ENCODE measurements around the gene PLD2. TPM values are rescaled to one million over a fixed set of nuclear protein-coding genes. Genes with fewer than 3 reads are reported as not detected.

Gene PLD2
- total RNA-seq, 1 donor from 2014 or later, result 20.0 TPM

GRCh38 chr17:4842376-4842775 is 35.4 kb downstream of the PLD2 start:
- Histone ChIP-seq H3K4me3 (ENCODE audit: low read depth, low read length) (no peak overlapping the region), H3K27me3 (ENCODE audit: control insufficient read depth, insufficient read depth, low read length) (no peaks in the 10 kb centered on the region), H3K36me3 (ENCODE audit: control insufficient read depth, insufficient read depth, low read length) (peaks cover 7% of the 10 kb centered on the region)
- FAIRE-seq (no peak), DNase-seq (ENCODE audit: low read depth) (no peak)
- TF ChIP-seq CTCF (IDR thresholded peaks at IDR 0.05; ENCODE audit: insufficient read depth, low read length, severe bottlenecking), result no peak

GRCh38 chr17:4843321-4844000 is 36.5 kb downstream of the PLD2 start:
- Histone ChIP-seq H3K27me3 (ENCODE audit: control insufficient read depth, insufficient read depth, low read length) (no peaks in the 10 kb centered on the region), H3K36me3 (ENCODE audit: control insufficient read depth, insufficient read depth, low read length) (peaks cover 5% of the 10 kb centered on the region), H3K4me3 (ENCODE audit: low read depth, low read length) (no peak overlapping the region)
- FAIRE-seq, result no peak
- no peak for TF ChIP-seq CTCF (IDR thresholded peaks at IDR 0.05; ENCODE audit: insufficient read depth, low read length, severe bottlenecking)
- DNase-seq (ENCODE audit: low read depth), result no peak

GRCh38 chr17:4845118-4845517 is 38.2 kb downstream of the PLD2 start:
- Histone ChIP-seq H3K36me3 (ENCODE audit: control insufficient read depth, insufficient read depth, low read length) (peaks cover 5% of the 10 kb centered on the region), H3K4me3 (ENCODE audit: low read depth, low read length) (no peak overlapping the region), H3K27me3 (ENCODE audit: control insufficient read depth, insufficient read depth, low read length) (no peaks in the 10 kb centered on the region)
- TF ChIP-seq CTCF (IDR thresholded peaks at IDR 0.05; ENCODE audit: insufficient read depth, low read length, severe bottlenecking), result no peak
- FAIRE-seq (no peak), DNase-seq (ENCODE audit: low read depth) (no peak)

GRCh38 chr17:4846635-4847390 is 39.9 kb downstream of the PLD2 start:
- no peak for TF ChIP-seq CTCF (IDR thresholded peaks at IDR 0.05; ENCODE audit: insufficient read depth, low read length, severe bottlenecking)
- FAIRE-seq, result peak; percentile 91
- no peak for DNase-seq (ENCODE audit: low read depth)
- H3K36me3 ChIP-seq (ENCODE audit: control insufficient read depth, insufficient read depth, low read length), result peaks cover 1% of the 10 kb centered on the region
- no peak overlapping the region for H3K4me3 ChIP-seq (ENCODE audit: low read depth, low read length)
- no peaks in the 10 kb centered on the region for H3K27me3 ChIP-seq (ENCODE audit: control insufficient read depth, insufficient read depth, low read length)

GRCh38 chr17:4849011-4849536 is 42.1 kb downstream of the PLD2 start:
- H3K36me3 ChIP-seq (ENCODE audit: control insufficient read depth, insufficient read depth, low read length), result peaks cover 1% of the 10 kb centered on the region
- no peak for FAIRE-seq
- no peak for TF ChIP-seq CTCF (IDR thresholded peaks at IDR 0.05; ENCODE audit: insufficient read depth, low read length, severe bottlenecking)
- DNase-seq (ENCODE audit: low read depth), result peak; percentile 90
- no peak overlapping the region for H3K4me3 ChIP-seq (ENCODE audit: low read depth, low read length)
- H3K27me3 ChIP-seq (ENCODE audit: control insufficient read depth, insufficient read depth, low read length), result no peaks in the 10 kb centered on the region

All from bronchial epithelial cell (primary cell).